NCI-H748 treated with DMSO at 0.1 percent for 48 hours (cell line): ENCODE results near the gene PATL1.
"Not testable (repeated sequence)": the region's sequence is repeated elsewhere in the genome, so short reads cannot be mapped to it uniquely, and the experiment has no call there.

Experiments used
- DNase-seq: peaks from one replicate; lab custom pipeline; 2025; lab: John Stamatoyannopoulos, UW

The PATL1 gene

DNA sequence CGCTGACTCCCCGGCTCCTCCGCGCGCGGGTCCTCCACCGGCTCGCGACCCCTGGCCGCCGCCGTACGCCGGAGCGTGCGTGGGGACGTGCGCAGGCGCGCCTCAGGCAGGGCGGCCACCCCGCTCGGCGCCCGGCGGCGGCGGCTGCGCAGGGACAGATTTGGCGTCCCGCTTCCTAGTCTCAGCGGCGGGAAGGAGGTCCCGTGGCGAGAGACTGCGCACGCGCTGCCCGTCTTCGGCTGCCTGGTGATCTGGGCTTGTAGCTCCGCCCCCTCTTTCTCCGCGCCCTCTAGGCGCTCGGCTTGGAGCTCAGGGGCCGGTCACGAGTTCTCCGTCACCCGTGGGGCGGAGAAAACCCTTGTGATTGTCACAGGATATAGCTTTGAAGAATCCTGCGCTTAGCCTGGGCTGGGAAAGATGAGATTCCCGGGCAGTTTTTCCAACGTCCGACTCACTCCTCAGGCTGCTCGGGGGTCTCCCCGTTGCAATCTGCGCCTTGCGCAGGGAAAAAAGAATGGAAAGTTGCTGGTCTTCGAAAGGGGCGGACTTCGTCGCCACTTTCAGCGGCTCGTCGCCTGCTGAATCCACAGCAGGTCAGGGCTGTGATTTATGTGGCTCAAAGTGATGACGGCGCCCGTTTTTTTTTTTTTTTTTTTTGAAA lies at the start of gene PATL1:
PATL1 (minus strand) TSS at position 88 of the 661 bp plus-strand sequence. CDS start 142 bp downstream, outside the sequence.
- peak; percentile 96 for DNase-seq

DNA sequence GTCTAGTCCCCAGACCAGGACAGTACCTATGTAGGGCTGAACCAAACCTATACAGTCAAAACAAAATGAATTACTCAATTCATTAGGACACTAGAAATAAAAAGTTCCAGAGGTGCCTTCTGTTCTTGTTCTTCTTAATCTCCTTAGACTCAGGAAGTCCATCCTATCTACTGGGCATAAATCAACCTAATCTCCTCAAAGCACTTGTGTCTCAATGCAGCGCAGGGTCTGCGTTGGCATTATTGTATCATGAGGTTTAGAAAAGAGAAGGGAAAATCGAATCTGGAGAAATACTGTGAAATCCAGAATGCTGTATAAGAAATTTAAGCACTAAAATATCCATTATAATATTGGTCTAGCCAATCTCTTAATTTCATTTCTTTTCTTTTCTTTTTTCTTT lies 47.2 kb upstream of the PATL1 start:
- DNase-seq = no peak

DNA sequence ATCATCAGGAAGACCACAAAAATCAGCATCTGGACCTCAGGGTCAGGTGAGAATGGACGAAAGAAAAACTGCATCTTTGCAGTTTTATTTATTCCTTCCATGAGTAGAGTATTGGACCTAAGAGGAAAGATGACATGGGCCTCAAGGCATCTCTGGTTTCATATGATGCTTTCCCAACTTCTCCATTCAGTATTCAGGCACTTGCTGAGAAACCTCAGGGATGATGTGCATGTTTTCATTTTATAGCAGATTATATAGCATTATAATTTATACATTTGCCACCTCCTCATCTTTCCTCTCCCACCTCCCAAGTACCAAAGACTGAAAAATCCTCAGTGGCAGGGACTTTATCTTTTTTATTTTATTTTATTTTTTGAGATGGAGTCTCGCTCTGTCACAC lies 44.9 kb upstream of the PATL1 start, which contains the start of gene OR10V1:
OR10V1 (minus strand) TSS at position 101 of the 400 bp plus-strand sequence; CDS start at position 101, 0 bp downstream.
- no peak for DNase-seq

DNA sequence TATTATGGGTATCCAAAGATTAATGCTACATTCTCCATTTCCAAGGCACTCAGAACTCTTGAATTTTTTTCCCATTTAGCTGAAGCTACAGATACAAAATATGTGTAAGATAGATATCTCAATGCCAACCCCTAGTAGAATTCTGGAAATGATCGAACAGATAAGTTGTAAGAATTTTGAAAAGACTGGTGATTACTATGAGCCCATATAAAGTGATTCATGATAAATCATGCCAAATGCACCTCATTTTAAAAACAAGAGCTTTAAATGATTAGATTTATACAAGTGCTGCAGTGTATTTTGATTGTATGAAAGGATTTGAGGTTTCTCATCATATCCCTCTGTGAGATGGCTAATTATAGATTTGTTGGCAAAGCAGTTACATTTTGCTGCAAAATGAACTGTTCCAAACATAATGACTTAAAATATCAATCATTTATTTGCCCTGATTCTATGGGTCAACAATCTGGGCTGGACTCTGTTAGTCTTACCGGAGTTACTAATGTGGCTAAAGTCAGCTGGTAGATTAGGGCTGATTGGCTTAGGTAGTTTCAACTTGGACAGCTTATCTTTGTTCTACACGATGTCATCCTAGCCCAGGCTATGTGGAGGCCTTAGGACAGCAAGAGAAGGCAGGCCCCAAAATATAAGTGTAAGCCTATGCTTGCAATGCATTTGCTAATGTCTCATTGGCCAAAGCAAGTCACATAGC lies 41.5 kb upstream of the PATL1 start:
- DNase-seq = no peak

- DNase-seq = no peak
These were observed 39.7 kb upstream of the PATL1 start for GRCh38 chr11:59708537-59708936.

- no peak for DNase-seq
These were observed 38.5 kb upstream of the PATL1 start for GRCh38 chr11:59707371-59707770.

GRCh38 chr11:59706518-59707285 lies 37.9 kb upstream of the PATL1 start:
- no peak for DNase-seq

GRCh38 chr11:59705294-59705693 lies 36.5 kb upstream of the PATL1 start:
- DNase-seq = no peak

DNA sequence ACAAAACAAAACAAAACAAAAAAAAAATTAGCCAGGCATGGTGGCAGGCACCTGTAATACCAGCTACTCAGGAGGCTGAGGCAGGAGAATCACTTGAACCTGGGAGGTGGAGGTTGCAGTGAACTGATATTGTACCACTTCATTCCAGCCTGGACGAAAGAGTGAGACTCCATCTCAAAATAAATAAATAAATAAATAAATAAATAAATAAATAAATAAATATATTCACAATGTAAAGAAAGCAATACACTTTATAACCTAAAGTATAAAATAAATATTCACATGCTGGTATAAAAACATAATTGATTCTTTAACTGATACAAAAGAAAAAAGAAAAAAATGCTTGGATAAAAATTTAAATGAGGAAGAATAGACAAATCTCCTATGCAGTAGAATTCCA lies 34.7 kb upstream of the PATL1 start:
- DNase-seq = not testable (repeated sequence)

DNA sequence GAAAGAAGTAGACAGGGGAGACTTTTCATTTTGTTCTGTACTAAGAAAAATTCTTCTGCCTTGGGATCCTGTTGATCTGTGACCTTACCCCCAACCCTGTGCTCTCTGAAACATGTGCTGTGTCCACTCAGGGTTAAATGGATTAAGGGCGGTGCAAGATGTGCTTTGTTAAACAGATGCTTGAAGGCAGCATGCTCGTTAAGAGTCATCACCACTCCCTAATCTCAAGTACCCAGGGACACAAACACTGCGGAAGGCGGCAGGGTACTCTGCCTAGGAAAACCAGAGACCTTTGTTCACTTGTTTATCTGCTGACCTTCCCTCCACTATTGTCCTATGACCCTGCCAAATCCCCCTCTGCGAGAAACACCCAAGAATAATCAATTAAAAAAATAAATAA lies 31.3 kb upstream of the PATL1 start:
- not testable (repeated sequence) for DNase-seq

DNA sequence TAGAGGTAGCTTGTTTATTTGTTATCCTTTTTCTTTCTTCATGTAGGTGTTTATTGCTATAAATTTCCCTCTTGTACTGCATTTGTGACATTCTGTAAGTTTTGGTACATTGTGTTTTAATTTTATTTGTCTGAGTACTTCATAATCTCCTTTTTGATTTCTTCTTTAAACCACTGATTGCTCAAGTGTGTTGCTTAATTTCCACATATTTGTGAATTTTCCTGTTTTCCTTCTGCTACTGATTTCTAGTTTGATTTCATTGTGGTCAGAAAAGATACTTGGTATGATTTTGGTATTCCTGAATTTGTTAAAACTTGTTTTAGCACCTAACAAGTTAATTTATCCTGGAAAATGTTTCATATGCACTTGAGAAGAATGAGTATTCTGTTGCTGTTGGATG lies 29.7 kb upstream of the PATL1 start:
- DNase-seq = no peak

- DNase-seq = no peak
These were observed 24.1 kb upstream of the PATL1 start for GRCh38 chr11:59692915-59693314.

- no peak for DNase-seq
These were observed 22.3 kb upstream of the PATL1 start for GRCh38 chr11:59691156-59691555.

DNA sequence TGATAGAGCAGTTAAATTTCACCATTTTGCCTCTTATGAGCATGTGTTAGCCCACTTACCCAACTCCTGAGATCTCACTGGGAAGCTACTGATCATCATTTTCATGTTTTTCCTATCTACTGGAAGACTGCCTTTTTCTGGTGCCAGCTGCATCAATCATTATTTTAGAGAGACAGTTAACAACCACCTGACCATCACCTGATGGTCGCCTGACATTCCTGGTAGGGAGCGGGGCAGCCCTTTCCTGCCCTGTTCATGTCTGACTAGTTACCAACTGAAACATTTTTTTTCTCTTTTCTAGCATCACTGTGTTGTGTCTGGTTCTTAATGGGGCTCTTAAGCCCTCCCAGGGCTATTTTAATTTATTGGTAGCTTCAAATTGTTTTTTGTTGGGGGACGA lies 20.2 kb upstream of the PATL1 start:
- DNase-seq = no peak

DNA sequence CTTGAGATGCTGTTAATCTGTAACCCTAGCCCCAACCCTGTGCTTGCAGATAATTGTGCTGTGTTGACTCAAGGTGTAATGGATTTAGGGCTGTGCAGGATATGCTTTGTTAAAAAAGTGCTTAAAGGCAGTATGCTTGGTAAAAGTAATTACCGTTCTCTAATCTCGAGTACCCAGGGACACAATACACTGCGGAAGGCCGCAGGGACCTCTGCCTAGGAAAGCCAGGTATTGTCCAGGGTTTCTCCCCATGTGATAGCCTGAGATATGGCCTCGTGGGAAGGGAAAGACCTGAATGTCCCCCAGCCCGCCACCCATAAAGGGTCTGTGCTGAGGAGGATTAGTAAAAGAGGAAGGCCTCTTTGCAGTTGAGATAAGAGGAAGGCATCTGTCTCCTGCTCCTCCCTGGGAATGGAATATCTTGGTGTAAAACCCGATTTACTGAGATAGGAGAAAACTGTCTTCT lies 12.5 kb upstream of the PATL1 start:
- DNase-seq = not testable (repeated sequence)

GRCh38 chr11:59680287-59681154 lies 11.7 kb upstream of the PATL1 start:
- peak; percentile 58 for DNase-seq

DNA sequence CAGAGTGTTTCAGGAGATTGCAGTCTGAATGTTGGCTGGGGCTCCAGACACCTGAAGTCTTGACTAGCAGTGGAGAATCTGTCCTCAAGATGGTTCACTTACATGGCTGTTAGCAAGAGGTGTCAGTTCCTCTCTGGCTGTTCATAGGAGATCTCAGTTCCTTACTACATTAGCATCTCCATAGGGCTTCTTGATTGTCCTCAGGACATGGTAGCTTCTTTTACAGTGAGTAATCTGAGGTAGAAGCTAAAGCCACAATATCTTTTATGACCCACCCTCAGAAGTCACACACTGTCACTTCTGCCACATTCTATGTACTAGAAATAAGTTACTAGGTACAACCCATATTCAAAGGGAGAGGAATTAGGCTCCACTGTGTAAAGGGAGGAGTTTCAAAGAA lies 10.5 kb upstream of the PATL1 start:
- no peak for DNase-seq

GRCh38 chr11:59678813-59679165 lies 10.0 kb upstream of the PATL1 start:
- no peak for DNase-seq

- DNase-seq = no peak
These were observed 9.4 kb upstream of the PATL1 start for GRCh38 chr11:59678118-59678812.

DNA sequence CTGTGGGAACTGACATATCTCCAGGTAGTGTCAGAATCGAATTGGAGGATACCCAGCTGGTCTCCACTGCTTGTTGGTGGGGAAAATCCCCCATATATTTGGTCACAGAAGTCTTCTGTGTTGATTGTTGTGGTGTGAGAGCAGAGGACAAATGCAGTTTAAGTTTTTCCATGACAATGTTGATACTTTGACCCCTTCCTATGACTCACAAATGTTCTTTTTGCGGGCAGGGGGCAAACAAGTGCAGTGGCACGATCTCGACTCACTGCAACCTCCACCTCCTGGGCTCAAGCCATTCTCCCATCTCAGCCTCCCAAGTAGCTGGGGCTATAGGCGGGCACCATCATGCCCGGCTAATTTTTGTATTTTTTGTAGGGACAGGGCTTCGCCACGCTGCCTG lies 7.4 kb upstream of the PATL1 start:
- DNase-seq = no peak

DNA sequence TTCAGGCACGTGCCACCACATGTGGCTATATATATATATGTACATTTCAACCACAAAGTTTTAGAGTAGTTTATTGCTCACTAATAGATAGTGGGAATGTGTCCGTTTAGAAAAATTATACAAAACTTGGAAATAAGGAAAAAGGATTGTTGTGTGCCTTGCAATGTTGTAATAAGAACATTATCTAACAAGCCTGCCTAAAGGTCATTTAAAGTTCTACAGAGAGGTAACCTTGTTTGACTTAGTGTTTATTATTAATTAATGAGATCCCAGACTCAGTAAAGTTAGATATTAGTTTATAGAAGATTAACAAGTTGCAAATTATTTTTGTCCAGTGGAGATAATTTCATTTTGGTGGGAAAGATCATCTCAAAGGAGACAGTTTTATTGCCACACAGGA lies 5.5 kb upstream of the PATL1 start:
- DNase-seq = no peak
